Astrocyte (in vitro differentiated cells and primary cell): Measurements from ENCODE around the gene RAPSN. TPM values are rescaled to one million over a fixed set of nuclear protein-coding genes. Genes with fewer than 3 reads are reported as not detected.
A peak's percentile ranks its signal among the peaks of the same experiment; 100 is the strongest.

Experiments
- DNase-seq: peaks from one replicate; pipeline ENCODE4 v3.0.0-alpha.2; 2010; ENCODE audit warnings: low read depth
- FAIRE-seq: peaks from 2 replicates; lab custom pipeline; 2011; peaks lifted over from hg19 to GRCh38; lab: Jason Lieb, UNC
- H2AFZ ChIP-seq: 2 replicates; pipeline ENCODE4 v1.6.0; 2012; ENCODE audit warnings: low read depth, low read length, inconsistent platforms
- H3K27ac ChIP-seq: 2 replicates; pipeline ENCODE4 v1.5.1; 2011; ENCODE audit warnings: low read depth, low read length, inconsistent platforms
- H3K27me3 ChIP-seq: 2 replicates; pipeline ENCODE4 v1.6.0; 2011; ENCODE audit warnings: low read length, inconsistent platforms; ENCODE audit not compliant: insufficient read depth
- H3K36me3 ChIP-seq: 2 replicates; pipeline ENCODE4 v1.5.1; 2011; ENCODE audit warnings: low read length, inconsistent platforms; ENCODE audit not compliant: insufficient read depth
- H3K4me1 ChIP-seq: 2 replicates; pipeline ENCODE4 v1.5.1; 2011; ENCODE audit warnings: low read length, inconsistent platforms; ENCODE audit not compliant: insufficient read depth
- H3K4me2 ChIP-seq: 2 replicates; pipeline ENCODE4 v1.6.0; 2012; ENCODE audit warnings: low read length, inconsistent platforms
- H3K4me3 ChIP-seq: 2 replicates; pipeline ENCODE4 v1.5.1; 2011; ENCODE audit warnings: low read depth, mild to moderate bottlenecking, low read length, inconsistent platforms; ENCODE audit not compliant: insufficient read depth
- H3K79me2 ChIP-seq: 2 replicates; pipeline ENCODE4 v1.6.0; 2012; ENCODE audit warnings: mild to moderate bottlenecking, low read length, inconsistent platforms; ENCODE audit not compliant: insufficient read depth
- H3K9ac ChIP-seq: 2 replicates; pipeline ENCODE4 v1.6.0; 2012; ENCODE audit warnings: mild to moderate bottlenecking, low read length, inconsistent platforms
- H3K9me3 ChIP-seq: 2 replicates; pipeline ENCODE4 v1.5.1; 2012; ENCODE audit warnings: low read depth, mild to moderate bottlenecking, low read length, inconsistent platforms; ENCODE audit not compliant: insufficient read depth
- H4K20me1 ChIP-seq: 2 replicates; pipeline ENCODE4 v1.6.0; 2012; ENCODE audit warnings: low read length, inconsistent platforms; ENCODE audit not compliant: insufficient read depth
- H3K27ac Mint-ChIP-seq: one replicate; pipeline ENCODE4 v1.8.0; 2021; ENCODE audit warnings: mild to moderate bottlenecking, mixed read lengths; ENCODE audit not compliant: unreplicated experiment
- H3K27me3 Mint-ChIP-seq: one replicate; pipeline ENCODE4 v1.8.0; 2021; ENCODE audit warnings: low read depth, mixed read lengths; ENCODE audit not compliant: unreplicated experiment
- H3K36me3 Mint-ChIP-seq: one replicate; pipeline ENCODE4 v1.8.0; 2021; ENCODE audit warnings: low read depth, mixed read lengths; ENCODE audit not compliant: unreplicated experiment
- H3K4me1 Mint-ChIP-seq: one replicate; pipeline ENCODE4 v1.8.0; 2021; ENCODE audit warnings: low read depth, mixed read lengths; ENCODE audit not compliant: unreplicated experiment
- H3K4me3 Mint-ChIP-seq: one replicate; pipeline ENCODE4 v1.8.0; 2021; ENCODE audit warnings: mild to moderate bottlenecking, moderate library complexity, mixed read lengths; ENCODE audit not compliant: unreplicated experiment
- H3K9me3 Mint-ChIP-seq: one replicate; pipeline ENCODE4 v1.8.0; 2021; ENCODE audit warnings: mild to moderate bottlenecking, mixed read lengths; ENCODE audit not compliant: unreplicated experiment
- CTCF ChIP-seq: IDR thresholded peaks from 2 replicates; pipeline ENCODE4 v1.5.1; 2011; ENCODE audit warnings: low read depth, mild to moderate bottlenecking, inconsistent platforms, low read length, moderate library complexity; ENCODE audit not compliant: insufficient read depth
- EZH2 ChIP-seq: IDR thresholded peaks from 2 replicates; pipeline ENCODE4 v1.6.1; 2012; ENCODE audit warnings: mild to moderate bottlenecking, low read length, inconsistent platforms; ENCODE audit not compliant: insufficient read depth
- total RNA-seq: library from RNA; stranded (reverse); gene quantifications from 2 replicates; pipeline ENCODE4 v1.2.1, GENCODE V29; 2021

RAPSN gene
- total RNA-seq, 1 donor from 2014 or later, result 0.86 TPM

- Histone ChIP-seq H3K27ac (peak overlapping the region; percentile 96), H3K36me3 (peaks cover 9% of the 10 kb centered on the region), H3K4me2 (peak overlapping the region; percentile 100), H3K4me3 (peak overlapping the region; percentile 93), H3K27me3 (no peaks in the 10 kb centered on the region), H3K79me2 (peaks cover 53% of the 10 kb centered on the region), H3K9ac (peak overlapping the region; percentile 100), H3K9me3 (no peaks in the 10 kb centered on the region), H3K4me1 (peaks cover 44% of the 10 kb centered on the region), H4K20me1 (peaks cover 36% of the 10 kb centered on the region), H2AFZ (no peak overlapping the region)
- H3K27ac Mint-ChIP-seq, result peak overlapping the region; percentile 83
- H3K4me1 Mint-ChIP-seq, result peaks cover 22% of the 10 kb centered on the region
- H3K27me3 Mint-ChIP-seq, result no peaks in the 10 kb centered on the region
- peaks cover 5% of the 10 kb centered on the region for H3K36me3 Mint-ChIP-seq
- DNase-seq (no peak), FAIRE-seq (no peak)
- no peak for TF ChIP-seq CTCF
- TF ChIP-seq EZH2, result no peak
- peak overlapping the region; percentile 92 for H3K4me3 Mint-ChIP-seq
- no peaks in the 10 kb centered on the region for H3K9me3 Mint-ChIP-seq
Observed at GRCh38 chr11:47409440-47410369, 39.2 kb downstream of the RAPSN start.

GRCh38 chr11:47408598-47409439 is 40.1 kb downstream of the RAPSN start:
- Mint-ChIP-seq H3K9me3 (no peaks in the 10 kb centered on the region), H3K27me3 (no peaks in the 10 kb centered on the region), H3K4me1 (peaks cover 17% of the 10 kb centered on the region), H3K36me3 (peaks cover 2% of the 10 kb centered on the region), H3K27ac (peak overlapping the region; percentile 83), H3K4me3 (peak overlapping the region; percentile 92)
- H3K4me2 ChIP-seq, result peak overlapping the region; percentile 100
- H3K79me2 ChIP-seq, result peaks cover 48% of the 10 kb centered on the region
- peaks cover 9% of the 10 kb centered on the region for H3K36me3 ChIP-seq
- H3K4me1 ChIP-seq, result peaks cover 36% of the 10 kb centered on the region
- H2AFZ ChIP-seq, result peak overlapping the region; percentile 63
- peak overlapping the region; percentile 96 for H3K27ac ChIP-seq
- H3K27me3 ChIP-seq, result no peaks in the 10 kb centered on the region
- peaks cover 34% of the 10 kb centered on the region for H4K20me1 ChIP-seq
- peak overlapping the region; percentile 100 for H3K9ac ChIP-seq
- TF ChIP-seq CTCF, result no peak
- no peak for TF ChIP-seq EZH2
- peak overlapping the region; percentile 93 for H3K4me3 ChIP-seq
- H3K9me3 ChIP-seq, result no peaks in the 10 kb centered on the region
- FAIRE-seq (no peak), DNase-seq (peak; percentile 78)
